Heart left ventricle (tissue), 13 donors: ENCODE results near the gene ABCA6.

Experiments
- CTCF ChIP-seq, 12 donors: fragments of 200-600 bp; sonication (generic) in 4 of 12; IDR thresholded peaks; one replicate each; pipeline versions ENCODE4 v1.5.0 to v1.8.0; 2018 to 2022; ENCODE audit warnings: antibody characterized with exemption in 12 of 12, mild to moderate bottlenecking in 5 of 12
- POLR2A ChIP-seq, 2 donors: fragments of 450-650 bp; IDR thresholded peaks; one replicate each; pipeline ENCODE4 v1.6.1; 2017; ENCODE audit warnings: antibody characterized with exemption in 2 of 2, mild to moderate bottlenecking in 2 of 2, moderate library complexity in 2 of 2
- donor health status: ischemic (EF 13 %, LVEDD 7.1; RV severe dilation, severe dysfunction).
- donor health status: DM: no; HTN: yes; CAD: no.
- donor health status: DM: no; HTN: no; CAD: no.
- donor health status: ischemic (EF 25% LVEDD 6.9; RV normal size, moderate dysfunction).
- donor health status: ischemic (EF 25% LVEDD 5.7; RV mildly dilated, moderate dysfunction).
- donor health status: ischemic (EF 35%, LVEDD 5.7; RV mildly dilated, moderate dysfunction).
- donor health status: nonischemic (EF 11% LVEDD 7.7; RV severe dilation, severe dysfunction).
- donor health status: DM: yes; HTN: yes; CAD: no.
- donor health status: PGD.
- donor health status: ischemic (EF 29% LVEDD 5.4; RV normal size, mild dysfunction).
- donor health status: nonischemic (EF 23%, LVEDD 6.1; RV moderate dilation, normal function).

- no peak for TF ChIP-seq POLR2A (IDR thresholded peaks at IDR 0.05)
- TF ChIP-seq CTCF (IDR thresholded peaks at IDR 0.05): no peak
Observed at GRCh38 chr17:69150333-69150732, 8.6 kb upstream of the ABCA6 start.
